GM12874 (cell line): ENCODE results near the gene RNF146.

Experiments used
- TF ChIP-seq, protein P1 (sequence below): IDR thresholded peaks from 2 replicates; pipeline ENCODE4 v1.5.1; 2011; ENCODE audit warnings: low read depth, mild to moderate bottlenecking, control low read depth, low read length, moderate library complexity; ENCODE audit not compliant: insufficient read depth

Gene RNF146

DNA sequence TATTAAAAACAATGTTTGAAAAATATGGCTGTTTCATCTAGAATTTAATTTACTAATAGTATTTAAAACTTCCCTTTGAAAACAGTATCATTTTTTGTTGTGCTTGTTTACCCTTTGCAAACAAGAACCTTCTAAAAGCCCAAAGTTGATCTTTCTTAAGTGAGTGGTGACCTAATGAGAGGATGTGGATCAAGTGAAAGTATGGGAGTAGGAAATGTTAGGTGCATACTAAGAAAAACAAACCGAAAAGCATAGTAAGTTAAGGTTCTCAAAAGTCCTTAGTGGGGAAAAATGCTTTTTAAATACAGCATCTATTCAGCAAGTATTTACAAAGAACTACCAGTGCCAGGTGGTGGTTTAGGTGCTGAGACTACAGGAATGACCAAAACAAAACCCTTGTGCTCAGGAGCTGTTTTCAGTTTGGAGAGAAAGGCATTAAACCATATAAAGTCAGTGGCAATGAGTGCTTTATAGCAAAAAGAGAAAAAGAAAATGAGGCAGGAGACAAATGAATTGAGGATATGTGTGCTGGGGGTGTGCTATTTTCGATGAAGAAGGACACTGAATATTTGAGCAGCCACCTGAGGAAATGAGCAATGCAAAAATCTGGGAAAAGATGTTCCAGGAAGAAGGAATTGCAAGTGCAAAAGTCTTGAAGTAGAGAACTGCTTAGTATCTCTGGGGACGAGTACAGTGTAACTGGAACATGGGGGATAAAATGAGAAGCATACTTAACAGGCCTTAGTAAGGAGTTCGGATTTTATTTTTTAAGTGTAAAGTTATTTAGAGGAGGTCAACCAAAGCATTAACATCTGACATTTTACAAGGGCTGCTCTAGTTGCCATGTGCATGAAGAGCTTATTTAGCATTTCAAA, 24.0 kb downstream of the RNF146 start:
- TF ChIP-seq, protein P1, sequence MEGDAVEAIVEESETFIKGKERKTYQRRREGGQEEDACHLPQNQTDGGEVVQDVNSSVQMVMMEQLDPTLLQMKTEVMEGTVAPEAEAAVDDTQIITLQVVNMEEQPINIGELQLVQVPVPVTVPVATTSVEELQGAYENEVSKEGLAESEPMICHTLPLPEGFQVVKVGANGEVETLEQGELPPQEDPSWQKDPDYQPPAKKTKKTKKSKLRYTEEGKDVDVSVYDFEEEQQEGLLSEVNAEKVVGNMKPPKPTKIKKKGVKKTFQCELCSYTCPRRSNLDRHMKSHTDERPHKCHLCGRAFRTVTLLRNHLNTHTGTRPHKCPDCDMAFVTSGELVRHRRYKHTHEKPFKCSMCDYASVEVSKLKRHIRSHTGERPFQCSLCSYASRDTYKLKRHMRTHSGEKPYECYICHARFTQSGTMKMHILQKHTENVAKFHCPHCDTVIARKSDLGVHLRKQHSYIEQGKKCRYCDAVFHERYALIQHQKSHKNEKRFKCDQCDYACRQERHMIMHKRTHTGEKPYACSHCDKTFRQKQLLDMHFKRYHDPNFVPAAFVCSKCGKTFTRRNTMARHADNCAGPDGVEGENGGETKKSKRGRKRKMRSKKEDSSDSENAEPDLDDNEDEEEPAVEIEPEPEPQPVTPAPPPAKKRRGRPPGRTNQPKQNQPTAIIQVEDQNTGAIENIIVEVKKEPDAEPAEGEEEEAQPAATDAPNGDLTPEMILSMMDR = no peak

DNA sequence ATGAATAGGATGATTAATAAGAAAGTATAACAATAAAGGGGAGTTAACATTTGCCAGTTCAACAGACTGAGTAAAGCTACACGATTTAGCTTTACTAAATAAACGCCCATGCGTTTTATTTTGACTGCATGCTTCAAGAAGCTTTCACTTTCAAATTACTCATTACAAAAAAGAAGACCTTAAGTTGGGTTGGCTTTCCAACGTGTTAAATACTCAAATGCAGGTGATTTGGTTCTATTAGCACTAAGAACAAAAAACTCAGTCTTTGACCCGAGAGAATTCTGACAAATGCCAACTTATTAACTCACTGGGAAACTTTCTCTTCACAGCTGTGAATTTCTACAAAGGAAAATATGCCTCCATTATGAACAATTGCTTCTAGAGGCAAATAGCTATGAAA, 24.8 kb downstream of the RNF146 start:
- TF ChIP-seq, protein P1 = no peak

DNA sequence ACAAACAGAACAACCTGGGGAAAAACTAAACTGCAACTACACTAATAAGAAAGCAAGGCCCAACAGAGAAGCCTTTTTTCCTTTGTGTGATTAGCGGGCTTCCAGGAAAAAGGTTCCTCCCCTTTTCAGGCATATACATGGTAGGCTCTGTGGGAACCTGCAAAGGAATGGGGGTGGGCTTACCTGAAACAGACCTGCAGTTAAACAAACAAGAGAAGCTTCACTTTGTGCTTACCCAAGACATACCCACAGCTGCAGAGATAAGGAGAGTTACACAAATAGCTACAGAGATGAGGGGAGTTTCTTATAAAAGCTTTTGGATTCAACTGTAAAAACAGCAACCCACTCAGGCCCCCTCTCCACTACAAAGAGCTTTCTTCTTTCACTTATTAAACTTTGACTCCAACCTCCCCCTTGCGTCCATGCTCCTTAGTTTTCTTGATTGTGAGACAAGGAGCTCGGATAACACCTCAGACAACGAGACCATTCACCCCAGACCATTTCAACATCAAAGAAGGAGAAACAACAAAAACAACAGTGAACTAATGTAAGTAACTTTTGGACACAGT, 30.9 kb downstream of the RNF146 start:
- TF ChIP-seq, protein P1 = no peak

DNA sequence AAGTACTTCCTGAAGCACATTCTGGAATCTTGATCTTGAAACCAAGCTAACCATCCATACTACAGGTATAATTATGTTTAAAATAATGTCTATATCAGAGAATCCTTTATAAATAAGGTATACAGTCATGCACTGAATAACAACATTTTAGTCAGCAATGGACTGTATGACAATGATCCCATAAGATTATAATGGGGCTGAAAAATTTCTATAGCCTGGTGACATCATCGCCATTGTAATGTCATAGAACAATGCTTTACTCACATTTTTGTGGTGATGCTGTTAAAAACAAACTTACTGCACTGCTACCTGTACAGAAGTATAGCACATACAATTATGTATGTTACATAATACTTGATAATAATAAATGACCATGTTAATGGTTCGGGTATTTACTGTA, 31.8 kb downstream of the RNF146 start:
- TF ChIP-seq, protein P1 = no peak

DNA sequence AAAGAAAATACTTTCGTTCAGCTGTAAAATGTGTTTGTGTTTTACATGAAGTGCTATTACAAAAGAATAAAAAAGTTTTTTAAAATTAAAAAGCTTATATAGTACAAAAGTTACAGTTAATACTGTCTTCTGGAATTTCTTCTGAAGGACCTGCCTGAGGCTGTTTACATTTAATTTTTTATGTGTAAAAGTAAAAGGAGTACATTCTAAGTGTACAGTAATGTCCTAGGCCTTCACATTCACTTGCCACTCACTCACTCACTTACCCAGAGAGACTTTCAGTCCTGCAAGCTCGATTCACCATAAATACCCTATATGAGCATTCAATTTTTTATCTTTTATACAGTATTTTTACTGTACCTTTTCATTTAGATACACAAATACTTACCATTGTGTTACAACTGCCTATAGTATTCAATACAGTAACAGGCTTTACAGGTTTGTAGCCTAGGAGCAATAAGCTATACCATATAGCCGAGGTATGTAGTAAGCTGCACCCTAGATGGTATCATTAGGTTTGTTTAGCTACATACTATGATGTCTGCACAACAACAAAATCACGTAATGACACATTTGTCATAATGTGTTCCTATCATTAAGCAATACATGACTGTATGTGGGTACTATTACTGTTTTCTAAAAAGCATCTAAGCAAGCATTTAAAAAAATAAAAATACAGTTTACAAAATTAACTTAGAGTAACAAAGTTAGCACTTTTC, 33.0 kb downstream of the RNF146 start:
- TF ChIP-seq, protein P1 = no peak

DNA sequence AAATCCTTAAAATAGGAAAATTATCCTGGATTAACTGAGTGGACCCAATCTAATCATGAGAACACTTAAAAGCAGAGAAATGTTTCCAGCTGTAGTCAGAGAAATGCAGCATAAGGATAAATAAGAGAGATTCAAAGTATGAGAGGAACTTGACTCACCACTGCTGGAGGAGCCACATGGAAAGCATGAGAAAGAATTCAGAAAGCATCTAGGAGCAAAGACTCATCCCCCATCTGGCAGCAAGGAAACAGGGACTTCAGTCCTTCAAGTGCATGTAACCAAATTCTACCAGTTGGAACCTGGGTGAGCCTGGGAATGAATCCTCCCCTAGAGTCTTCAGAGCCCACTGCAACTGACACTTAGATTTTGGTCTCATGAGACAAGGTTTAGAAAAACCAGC, 33.7 kb downstream of the RNF146 start:
- TF ChIP-seq, protein P1 = no peak

DNA sequence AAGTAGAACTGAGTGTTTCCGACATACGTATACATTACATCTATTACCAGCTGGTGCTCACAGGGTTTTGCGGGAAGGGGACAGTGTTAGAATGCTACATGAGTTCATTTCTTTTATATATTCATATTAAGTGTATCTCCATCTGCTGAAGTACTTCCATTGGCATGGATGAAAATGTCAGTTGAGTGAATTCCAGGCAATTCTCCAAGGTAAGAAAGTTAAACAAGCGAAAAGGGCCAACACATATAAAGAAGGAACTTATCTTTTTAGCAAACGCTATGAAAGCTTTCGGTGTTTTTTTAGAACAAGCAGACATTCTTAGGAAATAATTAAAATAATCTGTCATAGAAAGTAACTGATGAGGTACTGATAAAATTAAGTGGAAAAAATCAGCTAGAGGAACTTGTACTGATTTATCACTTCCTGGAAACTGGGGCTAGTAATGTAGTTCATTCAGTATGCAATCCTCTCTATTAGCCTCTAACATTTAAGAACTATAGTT, 34.6 kb downstream of the RNF146 start:
- TF ChIP-seq, protein P1 = no peak
